A549 (cell line): Measurements from ENCODE around the gene MIXL1. TPM values are rescaled to one million over a fixed set of nuclear protein-coding genes. Genes with fewer than 3 reads are reported as not detected.
"Not testable (repeated sequence)": the region's sequence is repeated elsewhere in the genome, so short reads cannot be mapped to it uniquely, and the experiment has no call there.

Source experiments
- ATAC-seq, 2 experiments: fragments of 200-7000 bp in 1 of 2; fragments of >200 bp in 1 of 2; cut with Nextera tagmentation in 1 of 2; cut with Tn5 transposase in 1 of 2; 3 replicates each; pipeline versions ENCODE4 v1.8.0 to v1.9.1; 2018 to 2020; ENCODE audit warnings: mild to moderate bottlenecking in 1 of 2, moderate library complexity in 1 of 2
- CTCF ChIA-PET: fragments of 300-600 bp; sonication (Branson Sonifier 250); formaldehyde crosslinking; extraction: SDS; loops from one replicate; lab custom pipeline; 2021; ENCODE audit warnings: antibody characterized with exemption, inconsistent platforms; lab: Yijun Ruan, JAX
- POLR2A ChIA-PET: fragments of 350-600 bp; formaldehyde crosslinking; extraction: SDS; loops from one replicate; lab custom pipeline; 2021; ENCODE audit warnings: antibody characterized with exemption, inconsistent platforms; lab: Yijun Ruan, JAX
- DNase-seq, 2 experiments: peaks; one replicate each; pipeline versions ENCODE4 v3.0.0 to v3.0.0-alpha.2; 2011 to 2016; ENCODE audit warnings: low read depth in 1 of 2, low spot score in 1 of 2
- FAIRE-seq: peaks from 2 replicates; lab custom pipeline; 2011; peaks lifted over from hg19 to GRCh38; lab: Jason Lieb, UNC
- H3K27ac ChIP-seq, 2 experiments: fragments of >200 bp; sonication (Bioruptor Twin); formaldehyde crosslinking; 3 replicates each; pipeline ENCODE4 v1.5.1; 2016 to 2017
- H3K4me1 ChIP-seq: fragments of >200 bp; sonication (Bioruptor Twin); formaldehyde crosslinking; 3 replicates; pipeline ENCODE4 v1.6.1; 2016
- H3K4me2 ChIP-seq: fragments of >200 bp; sonication (Bioruptor Twin); formaldehyde crosslinking; 3 replicates; pipeline ENCODE4 v1.6.1; 2016
- H3K4me3 ChIP-seq: fragments of >200 bp; sonication (Bioruptor Twin); formaldehyde crosslinking; 3 replicates; pipeline ENCODE4 v1.5.1; 2016
- H3K9me3 ChIP-seq: fragments of >200 bp; sonication (Bioruptor Twin); formaldehyde crosslinking; 3 replicates; pipeline ENCODE4 v1.6.1; 2016
- BHLHE40 ChIP-seq: IDR thresholded peaks from 2 replicates; pipeline ENCODE4 v1.6.1; 2012; ENCODE audit warnings: low read depth, low read length, inconsistent platforms
- CHD2 ChIP-seq: fragments of 150-350 bp; IDR thresholded peaks from 2 replicates; pipeline ENCODE4 v1.6.1; 2014; ENCODE audit warnings: low read length; ENCODE audit not compliant: partially characterized antibody
- CTCF ChIP-seq: fragments of >200 bp; sonication (Bioruptor Twin); formaldehyde crosslinking; IDR thresholded peaks from 3 replicates; pipeline ENCODE4 v1.5.1; 2016
- ESRRA ChIP-seq: fragments of 150-350 bp; IDR thresholded peaks from 2 replicates; pipeline ENCODE4 v1.6.1; 2014; ENCODE audit warnings: mild to moderate bottlenecking, low read length, borderline replicate concordance
- HEYL ChIP-seq: fragments of 250-450 bp; sonication (Bioruptor Pico); IDR thresholded peaks from 2 replicates; pipeline ENCODE4 v1.8.0; 2021; ENCODE audit warnings: mild to moderate bottlenecking, moderate library complexity
- HMGXB4 ChIP-seq: fragments of 250-450 bp; sonication (Bioruptor Pico); IDR thresholded peaks from 2 replicates; pipeline ENCODE4 v1.5.0; 2021; ENCODE audit warnings: mild to moderate bottlenecking, moderate library complexity, borderline replicate concordance
- HOXA7 ChIP-seq: fragments of 250-450 bp; sonication (Bioruptor Pico); IDR thresholded peaks from 2 replicates; pipeline ENCODE4 v1.5.0; 2020; ENCODE audit warnings: mild to moderate bottlenecking, moderate library complexity
- JUN ChIP-seq, 2 experiments: fragments of >200 bp; sonication (Bioruptor Twin); formaldehyde crosslinking; IDR thresholded peaks; 2 replicates in 1 of 2; 3 replicates in 1 of 2; pipeline ENCODE4 v1.6.1; 2016 to 2017
- MAX ChIP-seq: IDR thresholded peaks from 2 replicates; pipeline ENCODE4 v1.6.1; 2012
- MAZ ChIP-seq: fragments of 150-350 bp; IDR thresholded peaks from 2 replicates; pipeline ENCODE4 v1.6.1; 2014; ENCODE audit warnings: antibody characterized with exemption, low read depth, low read length, borderline replicate concordance
- NFE2L2 ChIP-seq: fragments of 150-350 bp; conservative IDR thresholded peaks from 2 replicates; pipeline ENCODE4 v1.6.1; 2014; ENCODE audit warnings: low read length
- NPAS2 ChIP-seq: fragments of 250-450 bp; sonication (Bioruptor Pico); IDR thresholded peaks from 2 replicates; pipeline ENCODE4 v1.8.0; 2022; ENCODE audit warnings: mild to moderate bottlenecking, moderate library complexity, borderline replicate concordance
- NR3C1 ChIP-seq: fragments of >200 bp; sonication (Bioruptor Twin); formaldehyde crosslinking; IDR thresholded peaks from 3 replicates; pipeline ENCODE4 v1.6.1; 2017
- POLR2A ChIP-seq: IDR thresholded peaks from 2 replicates; pipeline ENCODE4 v1.6.1; 2012; ENCODE audit warnings: mild to moderate bottlenecking, low read length
- RARB ChIP-seq: fragments of 250-450 bp; sonication (Bioruptor Pico); IDR thresholded peaks from 2 replicates; pipeline ENCODE4 v1.8.0; 2021; ENCODE audit warnings: mild to moderate bottlenecking, moderate library complexity
- RCOR1 ChIP-seq: fragments of 150-350 bp; IDR thresholded peaks from 2 replicates; pipeline ENCODE4 v1.6.1; 2014; ENCODE audit warnings: antibody characterized with exemption, low read length, low read depth
- ZNF302 ChIP-seq: fragments of 250-450 bp; sonication (Bioruptor Pico); IDR thresholded peaks from 2 replicates; pipeline ENCODE4 v1.9.0; 2021; ENCODE audit warnings: inconsistent platforms, mild to moderate bottlenecking, moderate library complexity
- WGBS: methylation state at CpG from one replicate; pipeline ENCODE4 v1.1.6; 2017; ENCODE audit errors: missing lambda C conversion rate; 5-methylcytosine and 5-hydroxymethylcytosine counted together
- polyA plus RNA-seq, 4 experiments: library from polyadenylated mRNA; depleted of rRNA in 3 of 4; stranded (reverse); fragments of >200 nt; fragmentation: RNase III in 1 of 4; extraction: RNeasy Plus Mini Kit Qiagen cat#74134 plus additional on column Dnase treatment in 1 of 4; gene quantifications; 2 replicates in 3 of 4; 3 replicates in 1 of 4; pipeline ENCODE4 v1.2.3, GENCODE V29; 2011 to 2017
- TF ChIP-seq, protein P1 (sequence below): fragments of 450-650 bp; IDR thresholded peaks from 2 replicates; pipeline ENCODE4 v1.6.1; 2014; ENCODE audit warnings: antibody characterized with exemption
- TF ChIP-seq, protein P2 (sequence below): fragments of 150-350 bp; IDR thresholded peaks from 2 replicates; pipeline ENCODE4 v1.6.1; 2014; ENCODE audit warnings: low read depth, mild to moderate bottlenecking, low read length
- TF ChIP-seq, protein P3 (sequence below): fragments of >200 bp; sonication (Bioruptor Twin); formaldehyde crosslinking; IDR thresholded peaks from 3 replicates; pipeline ENCODE4 v1.6.1; 2016

The MIXL1 gene
- polyA plus RNA-seq, 2 of the 4 experiments (the other 2 are of a cell fraction): 0.06 to 0.18 TPM

- TF ChIP-seq ZNF302 (CRISPR knock-in tag) (no peak), NFE2L2 (no peak)
Measured at GRCh38 chr1:226248091-226248490, 24.6 kb downstream of the MIXL1 start (continued).

- H3K4me1 ChIP-seq: no peaks in the 10 kb centered on the region
- ChIA-PET POLR2A (no interaction called here), CTCF (no interaction called here)
- no peak overlapping the region for H3K27ac ChIP-seq
- DNase-seq: no peak
- no peak overlapping the region for H3K4me2 ChIP-seq
- ATAC-seq: no peak
- WGBS: 83% methylated on average over 3 of the region's 3 CpGs
- TF ChIP-seq MAX: no peak
- TF ChIP-seq, protein P1, sequence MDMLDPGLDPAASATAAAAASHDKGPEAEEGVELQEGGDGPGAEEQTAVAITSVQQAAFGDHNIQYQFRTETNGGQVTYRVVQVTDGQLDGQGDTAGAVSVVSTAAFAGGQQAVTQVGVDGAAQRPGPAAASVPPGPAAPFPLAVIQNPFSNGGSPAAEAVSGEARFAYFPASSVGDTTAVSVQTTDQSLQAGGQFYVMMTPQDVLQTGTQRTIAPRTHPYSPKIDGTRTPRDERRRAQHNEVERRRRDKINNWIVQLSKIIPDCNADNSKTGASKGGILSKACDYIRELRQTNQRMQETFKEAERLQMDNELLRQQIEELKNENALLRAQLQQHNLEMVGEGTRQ: no peak
- no peak for TF ChIP-seq POLR2A
- TF ChIP-seq, protein P2, sequence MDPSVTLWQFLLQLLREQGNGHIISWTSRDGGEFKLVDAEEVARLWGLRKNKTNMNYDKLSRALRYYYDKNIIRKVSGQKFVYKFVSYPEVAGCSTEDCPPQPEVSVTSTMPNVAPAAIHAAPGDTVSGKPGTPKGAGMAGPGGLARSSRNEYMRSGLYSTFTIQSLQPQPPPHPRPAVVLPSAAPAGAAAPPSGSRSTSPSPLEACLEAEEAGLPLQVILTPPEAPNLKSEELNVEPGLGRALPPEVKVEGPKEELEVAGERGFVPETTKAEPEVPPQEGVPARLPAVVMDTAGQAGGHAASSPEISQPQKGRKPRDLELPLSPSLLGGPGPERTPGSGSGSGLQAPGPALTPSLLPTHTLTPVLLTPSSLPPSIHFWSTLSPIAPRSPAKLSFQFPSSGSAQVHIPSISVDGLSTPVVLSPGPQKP: no peak
- TF ChIP-seq ESRRA: no peak
- TF ChIP-seq NR3C1: no peak
- no peak for TF ChIP-seq HEYL
- TF ChIP-seq, protein P3, sequence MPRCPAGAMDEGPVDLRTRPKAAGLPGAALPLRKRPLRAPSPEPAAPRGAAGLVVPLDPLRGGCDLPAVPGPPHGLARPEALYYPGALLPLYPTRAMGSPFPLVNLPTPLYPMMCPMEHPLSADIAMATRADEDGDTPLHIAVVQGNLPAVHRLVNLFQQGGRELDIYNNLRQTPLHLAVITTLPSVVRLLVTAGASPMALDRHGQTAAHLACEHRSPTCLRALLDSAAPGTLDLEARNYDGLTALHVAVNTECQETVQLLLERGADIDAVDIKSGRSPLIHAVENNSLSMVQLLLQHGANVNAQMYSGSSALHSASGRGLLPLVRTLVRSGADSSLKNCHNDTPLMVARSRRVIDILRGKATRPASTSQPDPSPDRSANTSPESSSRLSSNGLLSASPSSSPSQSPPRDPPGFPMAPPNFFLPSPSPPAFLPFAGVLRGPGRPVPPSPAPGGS: no peak
- no peak for TF ChIP-seq NFE2L2
- no peak for TF ChIP-seq CHD2
- TF ChIP-seq, all 56 proteins: peak for 0
- no peak overlapping the region for H3K4me3 ChIP-seq
- FAIRE-seq: no peak
- no peaks in the 10 kb centered on the region for H3K9me3 ChIP-seq
Measured at GRCh38 chr1:226248796-226249195, 25.3 kb downstream of the MIXL1 start.

DNA sequence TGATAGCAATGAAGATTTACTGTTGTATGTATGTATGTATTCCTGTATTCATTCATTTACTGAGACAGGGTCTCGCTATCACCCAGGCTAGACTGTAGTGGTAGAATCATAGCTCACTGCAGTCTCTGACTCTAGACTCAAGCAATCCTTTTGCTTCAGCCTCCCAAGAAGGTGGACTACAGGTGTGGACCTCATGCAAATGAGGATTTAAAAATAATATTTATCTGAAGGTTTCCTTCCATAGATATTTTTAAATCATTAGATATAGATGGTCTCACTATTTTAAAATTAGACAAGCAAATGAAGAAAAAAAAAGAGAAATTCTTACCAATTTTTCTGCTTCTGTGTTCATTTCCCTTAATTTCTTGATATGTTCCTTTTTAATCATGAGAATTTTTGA, 27.0 kb downstream of the MIXL1 start:
- Histone ChIP-seq H3K27ac (no peak overlapping the region), H3K4me3 (no peak overlapping the region), H3K4me1 (no peaks in the 10 kb centered on the region), H3K9me3 (no peaks in the 10 kb centered on the region), H3K4me2 (no peak overlapping the region)
- TF ChIP-seq BHLHE40 (no peak), RCOR1 (no peak), HOXA7 (no peak), CHD2 (no peak), HMGXB4 (CRISPR knock-in tag) (no peak), RARB (no peak), CTCF (no peak), JUN (IDR thresholded peaks at IDR 0.05) (no peak), NPAS2 (CRISPR knock-in tag) (no peak), MAZ (no peak)
- TF ChIP-seq, protein P2: no peak
- ChIA-PET POLR2A (no interaction called here), CTCF (no interaction called here)
- ATAC-seq (no peak), DNase-seq (no peak), FAIRE-seq (no peak)
- 97% methylated on average over 1 of the region's 1 CpG for WGBS

DNA sequence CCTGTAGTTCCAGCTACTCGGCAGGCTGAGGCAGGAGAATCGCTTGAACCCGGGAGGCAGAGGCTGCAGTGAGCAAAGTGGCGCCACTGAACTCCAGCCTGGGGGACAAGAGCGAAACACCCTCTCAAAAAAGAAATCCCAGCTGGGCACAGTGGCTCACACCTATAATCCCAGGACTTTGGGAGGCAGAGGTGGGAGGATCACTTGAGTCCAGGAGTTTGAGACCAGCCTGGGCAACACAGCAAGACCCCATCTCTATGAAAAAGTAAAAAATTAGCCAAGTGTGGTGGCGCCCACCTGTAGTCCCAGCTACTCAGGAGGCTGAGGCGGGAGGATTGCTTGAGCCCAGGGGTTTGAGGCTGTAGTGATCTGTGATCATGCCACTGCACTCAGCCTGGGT, 29.4 kb downstream of the MIXL1 start:
- CTCF ChIA-PET: interaction anchor here (0.6 kb wide), 1 partner anchor 136 kb away, joined by 3 read pairs; no protein-coding TSS in a partner anchor
- FAIRE-seq, H3K27ac ChIP-seq, H3K9me3 ChIP-seq, H3K4me3 ChIP-seq, POLR2A ChIA-PET, H3K4me1 ChIP-seq, DNase-seq, ATAC-seq, H3K4me2 ChIP-seq: not testable (repeated sequence)
- 85% methylated on average over 7 of the region's 7 CpGs for WGBS
